T-cell (primary cell): ENCODE data around the gene ZNF468. TPM values are rescaled to one million over a fixed set of nuclear protein-coding genes. Genes with fewer than 3 reads are reported as not detected.
"Not testable (repeated sequence)": the region's sequence is repeated elsewhere in the genome, so short reads cannot be mapped to it uniquely, and the experiment has no call there.

ENCODE experiments used
- ATAC-seq, 4 experiments: fragments of 200-7000 bp in 3 of 4; fragments of 150-1000 bp in 1 of 4; cut with Tn5 transposase; replicated peaks in 1 of 4; 1 replicate in 3 of 4; 2 replicates in 1 of 4; pipeline ENCODE4 v1.10.0; 2021; ENCODE audit warnings: moderate library complexity in 3 of 4, mild to moderate bottlenecking in 2 of 4, moderate number of reproducible peaks in 1 of 4
- CTCF ChIA-PET, 2 donors: fragments of 300-600 bp; sonication (Branson Sonifier 250); formaldehyde crosslinking; loops; one replicate each; lab custom pipeline; 2022; ENCODE audit warnings: antibody characterized with exemption in 2 of 2; lab: Charles Lee
- POLR2A ChIA-PET, 2 donors: fragments of 300-600 bp; sonication (Branson Sonifier 250); formaldehyde crosslinking; loops; one replicate each; lab custom pipeline; 2022; ENCODE audit warnings: antibody characterized with exemption in 2 of 2; lab: Charles Lee
- DNase-seq, 35 experiments: peaks; one replicate each; pipeline versions ENCODE4 v3.0.0 to v3.0.0-alpha.2; 2013 to 2023
- H3K27ac ChIP-seq: one replicate; pipeline ENCODE4 v1.5.1; 2013; ENCODE audit warnings: low read length
- H3K27me3 ChIP-seq, 2 experiments: replicated peaks in 1 of 2; 1 replicate in 1 of 2; 2 replicates in 1 of 2; pipeline versions ENCODE4 v1.6.1 to v1.7.0; 2013; ENCODE audit warnings: low read length in 1 of 2, mixed read lengths in 1 of 2; ENCODE audit not compliant: control insufficient read depth in 2 of 2, insufficient read depth in 2 of 2; ENCODE audit errors: extremely low read depth in 1 of 2
- H3K36me3 ChIP-seq, 2 donors: 1 replicate in 1 of 2; 2 replicates in 1 of 2; pipeline versions ENCODE4 v1.6.1 to v1.7.0; 2013; ENCODE audit warnings: low read length in 1 of 2; ENCODE audit not compliant: control insufficient read depth in 2 of 2, insufficient read depth in 1 of 2; ENCODE audit errors: extremely low read depth in 1 of 2
- H3K4me1 ChIP-seq, 2 experiments: 1 replicate in 1 of 2; 2 replicates in 1 of 2; pipeline versions ENCODE4 v1.6.1 to v1.7.0; 2013; ENCODE audit warnings: low read length in 2 of 2, mixed read lengths in 1 of 2; ENCODE audit not compliant: insufficient read depth in 2 of 2, control insufficient read depth in 1 of 2; ENCODE audit errors: extremely low read depth in 1 of 2
- H3K4me3 ChIP-seq, 2 donors: 1 replicate in 1 of 2; 2 replicates in 1 of 2; pipeline versions ENCODE4 v1.5.1 to v1.7.0; 2013; ENCODE audit warnings: mild to moderate bottlenecking in 2 of 2, low read length in 1 of 2, moderate library complexity in 1 of 2; ENCODE audit not compliant: control insufficient read depth in 1 of 2; ENCODE audit errors: extremely low read depth in 1 of 2
- H3K9me3 ChIP-seq: 2 replicates; pipeline ENCODE4 v1.7.0; 2013
- H3K27ac Mint-ChIP-seq, 2 donors: one replicate each; pipeline ENCODE4 v1.8.0; 2020 to 2021; ENCODE audit warnings: mild to moderate bottlenecking in 2 of 2, mixed read lengths in 2 of 2
- H3K27me3 Mint-ChIP-seq, 2 donors: one replicate each; pipeline ENCODE4 v1.8.0; 2021 to 2022; ENCODE audit warnings: mixed read lengths in 2 of 2
- H3K36me3 Mint-ChIP-seq: one replicate; pipeline ENCODE4 v1.8.0; 2021; ENCODE audit warnings: mixed read lengths
- H3K4me1 Mint-ChIP-seq, 3 donors: one replicate each; pipeline ENCODE4 v1.8.0; 2020 to 2022; ENCODE audit warnings: mixed read lengths in 3 of 3, mild to moderate bottlenecking in 1 of 3
- H3K4me3 Mint-ChIP-seq, 3 donors: one replicate each; pipeline ENCODE4 v1.8.0; 2020 to 2022; ENCODE audit warnings: mild to moderate bottlenecking in 3 of 3, mixed read lengths in 3 of 3, moderate library complexity in 3 of 3
- H3K9me3 Mint-ChIP-seq, 3 donors: one replicate each; pipeline ENCODE4 v1.8.0; 2020 to 2022; ENCODE audit warnings: mixed read lengths in 3 of 3
- WGBS: methylation state at CpG from one replicate; pipeline ENCODE4 v1.1.5; 2013; ENCODE audit warnings: missing lambda C conversion rate; ENCODE audit not compliant: insufficient coverage; 5-methylcytosine and 5-hydroxymethylcytosine counted together
- total RNA-seq, 35 experiments: library from RNA in 6 of 35; stranded (reverse) in 6 of 35; fragments of 120-200 nt in 1 of 35; gene quantifications; one replicate each; pipeline versions ENCODE4 v1.2.1 to v1.2.4 and lab custom pipeline; 2013 to 2026

ZNF468 gene
- total RNA-seq, 5 donors from 2014 or later (not counting 1 experiment from before 2014, with no cell fraction given): 14.5 to 23.6 (median 18.3) TPM

DNA sequence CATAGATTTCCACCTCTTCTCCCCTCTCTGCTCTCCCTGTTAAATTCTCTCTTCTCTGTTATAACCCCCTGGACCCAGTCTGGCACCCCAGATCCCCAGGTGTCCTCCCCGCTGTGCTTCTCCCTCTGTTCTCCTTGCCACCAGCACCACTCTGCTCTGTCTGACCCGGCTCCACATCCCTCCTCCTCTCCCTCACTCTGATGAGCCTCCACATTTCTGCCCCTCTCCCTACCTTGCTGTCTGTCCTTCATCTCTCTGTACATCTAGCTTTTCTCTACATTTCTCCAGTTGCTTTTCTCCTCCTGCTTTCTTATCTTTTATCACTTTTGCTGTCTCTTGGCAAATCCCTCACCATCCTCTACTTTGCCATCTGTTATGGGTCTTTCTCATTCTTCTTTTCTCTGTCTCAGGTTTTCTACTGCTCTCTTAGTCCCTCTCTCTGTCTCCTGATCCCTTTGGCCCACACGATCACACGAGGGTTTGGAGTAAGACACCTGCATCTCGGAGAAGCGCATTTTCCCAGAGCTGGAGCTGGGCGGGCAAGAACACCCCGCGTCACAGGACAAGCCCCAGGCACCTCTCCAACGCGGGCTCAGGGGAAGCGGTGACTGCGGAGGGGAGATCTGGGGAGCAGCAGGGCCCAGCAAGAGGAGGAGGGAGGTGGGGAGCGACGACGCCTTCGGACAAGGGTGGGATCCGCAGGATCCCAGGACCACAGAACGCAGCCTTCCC is 36.8 kb downstream of the ZNF468 start:
- Histone ChIP-seq H3K36me3 (peaks cover 5 to 19% of the 10 kb centered on the region in 2 donors), H3K4me1 (peaks cover 0 to 10% of the 10 kb centered on the region in 2 experiments), H3K4me3 (peak overlapping the region; percentile 68 to 82)
- 0% methylated on average over 3 of the region's 19 CpGs for WGBS
- ATAC-seq: peak; percentile 14 to 34 (median 20)
- CTCF ChIA-PET, H3K27ac ChIP-seq, H3K27me3 ChIP-seq, H3K9me3 ChIP-seq, H3K27me3 Mint-ChIP-seq, POLR2A ChIA-PET: not testable (repeated sequence)
- DNase-seq: peak in 12 of 35 experiments; percentile 2 to 22 (median 7)
- Mint-ChIP-seq H3K27ac (peak overlapping the region; percentile 80 to 91), H3K4me1 (peaks cover 20 to 36% (median 27%) of the 10 kb centered on the region in 3 donors), H3K4me3 (peak overlapping the region; percentile 83 to 93 (median 92)), H3K36me3 (peaks cover 35% of the 10 kb centered on the region), H3K9me3 (peaks cover 0 to 26% (median 8%) of the 10 kb centered on the region in 3 donors)

DNA sequence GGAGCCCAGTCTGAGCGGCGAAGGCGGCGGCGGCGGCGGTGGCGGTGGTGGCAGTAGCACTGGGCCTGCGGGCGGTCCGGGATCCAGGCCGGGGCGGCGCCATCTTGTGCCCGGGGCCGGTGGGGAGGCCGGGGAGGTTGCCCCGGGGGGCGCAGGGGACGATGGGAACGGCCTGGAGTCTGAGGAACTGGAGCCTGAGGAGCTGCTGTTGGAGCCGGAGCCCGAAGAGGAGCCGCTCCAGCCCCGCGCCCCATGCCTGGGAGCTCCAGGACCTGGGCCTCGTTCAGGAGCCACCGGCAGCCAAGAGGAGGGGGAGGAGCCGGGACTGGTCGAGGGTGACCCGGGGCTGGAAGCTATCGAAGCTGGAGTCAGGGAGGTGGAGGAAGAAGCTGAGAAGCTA is 47.6 kb downstream of the ZNF468 start:
- H3K9me3 Mint-ChIP-seq: peaks cover 0 to 25% (median 22%) of the 10 kb centered on the region in 3 donors
- no peaks in the 10 kb centered on the region for H3K4me1 ChIP-seq
- H3K27ac Mint-ChIP-seq: no peak overlapping the region
- no peak for DNase-seq
- H3K4me3 ChIP-seq: no peak overlapping the region
- H3K27me3 ChIP-seq: no peaks in the 10 kb centered on the region
- no peaks in the 10 kb centered on the region for H3K27me3 Mint-ChIP-seq
- no peaks in the 10 kb centered on the region for H3K9me3 ChIP-seq
- no peak overlapping the region for H3K27ac ChIP-seq
- no peak for ATAC-seq
- POLR2A ChIA-PET: no interaction called here
- no peak overlapping the region for H3K4me3 Mint-ChIP-seq
- WGBS: 97% methylated on average over 28 of the region's 32 CpGs
- peaks cover 59% of the 10 kb centered on the region for H3K36me3 Mint-ChIP-seq
- H3K36me3 ChIP-seq: peaks cover 10 to 38% of the 10 kb centered on the region in 2 donors
- CTCF ChIA-PET: no interaction called here
- H3K4me1 Mint-ChIP-seq: no peaks in the 10 kb centered on the region

DNA sequence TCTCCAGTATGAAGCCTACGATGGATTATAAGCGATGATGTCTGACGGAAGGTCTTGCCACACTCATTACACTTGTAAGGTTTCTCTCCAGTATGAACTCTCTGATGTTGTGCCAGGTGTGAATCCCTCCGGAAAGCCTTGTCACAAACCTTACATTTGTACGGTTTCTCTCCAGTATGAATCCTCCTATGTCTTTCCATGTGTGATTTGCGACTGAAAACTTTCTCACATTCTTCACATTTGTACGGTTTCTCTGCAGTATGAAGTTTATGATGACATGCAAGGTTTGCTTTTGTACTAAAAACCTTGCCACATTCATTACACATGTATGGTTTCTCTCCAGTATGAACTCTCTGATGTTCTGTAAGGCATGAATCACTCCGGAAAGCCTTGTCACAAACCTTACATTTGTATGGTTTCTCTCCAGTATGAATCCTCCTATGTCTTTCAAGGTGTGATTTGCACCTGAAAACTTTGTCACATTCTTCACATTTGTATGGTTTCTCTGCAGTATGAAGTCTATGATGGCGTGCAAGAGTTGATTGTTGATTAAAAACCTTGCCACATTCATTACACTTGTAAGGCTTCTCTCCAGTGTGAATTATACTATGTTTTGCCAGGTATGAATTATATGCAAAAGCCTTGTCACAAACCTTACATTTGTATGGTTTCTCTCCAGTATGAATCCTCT is 57.3 kb downstream of the ZNF468 start:
- Histone ChIP-seq H3K9me3 (peaks cover 18% of the 10 kb centered on the region), H3K36me3 (peaks cover 17 to 29% of the 10 kb centered on the region in 2 donors)
- Mint-ChIP-seq H3K9me3 (peaks cover 27 to 69% (median 53%) of the 10 kb centered on the region in 3 donors), H3K36me3 (peaks cover 75% of the 10 kb centered on the region)
- H3K27ac ChIP-seq, CTCF ChIA-PET, H3K27ac Mint-ChIP-seq, H3K4me3 ChIP-seq, H3K4me1 Mint-ChIP-seq, H3K27me3 Mint-ChIP-seq, H3K4me3 Mint-ChIP-seq, POLR2A ChIA-PET, ATAC-seq, DNase-seq, H3K27me3 ChIP-seq, H3K4me1 ChIP-seq: not testable (repeated sequence)
- 100% methylated on average over 3 of the region's 9 CpGs for WGBS

DNA sequence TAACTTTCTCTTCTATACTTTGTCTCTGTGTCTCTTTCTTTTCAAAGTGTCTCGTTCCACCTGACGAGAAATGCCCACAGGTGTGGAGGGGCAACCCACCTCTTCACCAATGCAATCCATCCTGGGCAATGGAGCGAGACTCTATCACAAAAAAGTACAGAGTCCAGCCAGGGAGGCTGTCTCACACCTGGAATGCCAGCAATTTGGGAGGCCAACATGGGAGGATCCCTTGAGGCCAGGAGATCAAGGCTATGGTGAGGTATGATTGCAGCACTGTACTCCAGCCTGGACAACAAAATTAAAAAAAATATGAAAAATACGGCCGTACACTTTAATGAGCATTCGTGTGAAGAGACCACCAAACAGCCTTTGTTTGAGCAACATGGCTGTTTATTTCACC is 68.0 kb downstream of the ZNF468 start:
- 89% methylated on average over 3 of the region's 6 CpGs for WGBS
- H3K9me3 ChIP-seq: no peaks in the 10 kb centered on the region
- Mint-ChIP-seq H3K27ac (no peak overlapping the region), H3K9me3 (peaks cover 0 to 28% (median 24%) of the 10 kb centered on the region in 3 donors), H3K4me3 (no peak overlapping the region), H3K36me3 (peaks cover 14% of the 10 kb centered on the region), H3K27me3 (no peaks in the 10 kb centered on the region), H3K4me1 (peaks cover 27 to 30% (median 28%) of the 10 kb centered on the region in 3 donors)
- peaks cover 0 to 28% of the 10 kb centered on the region in 2 experiments for H3K4me1 ChIP-seq
- no peaks in the 10 kb centered on the region for H3K36me3 ChIP-seq
- peaks cover 0 to 2% of the 10 kb centered on the region in 2 experiments for H3K27me3 ChIP-seq
- no peak overlapping the region for H3K27ac ChIP-seq
- CTCF ChIA-PET: no interaction called here
- no peak overlapping the region for H3K4me3 ChIP-seq
- no peak for DNase-seq
- POLR2A ChIA-PET: no interaction called here
- ATAC-seq: no peak

Other genes with a start within 250 kb of the ZNF468 start
- gene ZNF83, start 219.3 kb downstream of the ZNF468 start, total RNA-seq: 10 to 100 TPM; 63.9 to 99.4 (median 84.6) TPM
- 10 to 100 TPM; 31.5 to 46.2 (median 37.0) TPM for gene ZNF611, start 122.6 kb downstream of the ZNF468 start, total RNA-seq
- gene ZNF600, start 70.8 kb downstream of the ZNF468 start, total RNA-seq: 10 to 100 TPM; 11.4 to 52.4 (median 24.5) TPM
- 10 to 100 TPM in 4 of 5 donors, 1 to 10 TPM in 1; 7.7 to 19.5 (median 17.4) TPM for gene ZNF28, start 36.0 kb downstream of the ZNF468 start, total RNA-seq
- 10 to 100 TPM in 2 of 5 donors, 1 to 10 TPM in 3; 9.1 to 20.5 (median 9.7) TPM for gene ZNF320, start 40.0 kb upstream of the ZNF468 start, total RNA-seq
- 1 to 10 TPM; 2.7 to 5.6 (median 4.5) TPM for gene ZNF888, start 65.8 kb upstream of the ZNF468 start, total RNA-seq
- gene ZNF816, start 105.3 kb upstream of the ZNF468 start, total RNA-seq: 10 to 100 TPM in 3 of 5 donors, 1 to 10 TPM in 2; 6.4 to 23.4 (median 19.0) TPM
- gene ERVV-1, start 156.3 kb upstream of the ZNF468 start, total RNA-seq: not detected
- gene ERVV-2, start 187.1 kb upstream of the ZNF468 start, total RNA-seq: not detected
- gene ZNF160, start 245.8 kb upstream of the ZNF468 start, total RNA-seq: 10 to 100 TPM; 45.6 to 57.8 (median 54.6) TPM